Measurements from ENCODE around the gene PHF23.

DNA sequence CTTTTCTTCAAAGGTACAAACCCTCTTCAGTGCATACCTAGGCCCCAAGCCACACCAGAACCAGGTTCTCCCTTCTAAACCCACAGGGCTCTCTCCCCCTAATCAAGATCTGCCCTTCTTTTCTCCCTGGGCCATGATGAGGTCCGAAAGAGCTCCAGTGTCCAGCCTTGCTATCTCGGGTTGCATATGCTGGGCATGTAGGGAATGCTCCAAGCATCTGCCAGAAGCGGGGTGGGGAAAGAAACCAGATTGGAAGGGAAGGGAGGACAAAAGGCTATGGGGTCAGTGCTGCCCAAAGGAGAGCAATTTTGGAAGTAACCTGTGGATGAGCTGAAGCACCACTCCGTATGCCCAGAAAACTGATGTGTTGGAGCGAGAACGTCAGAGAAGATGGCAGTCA, 10.0 kb upstream of the PHF23 start:
- TF ChIP-seq POLR2A (IDR thresholded peaks at IDR 0.05; ENCODE audit: low read length) (no peak), GATA1 (IDR thresholded peaks at IDR 0.05; ENCODE audit: low read depth, low read length) (no peak)

Measured in erythroblast (primary cell).